AG08396 (cell line): ENCODE results near the gene MFNG.

Source experiments
- DNase-seq: peaks from one replicate; pipeline ENCODE4 v3.0.0; 2012; ENCODE audit warnings: low spot score, mixed read lengths

MFNG gene

GRCh38 chr22:37425369-37425768 lies 60.8 kb downstream of the MFNG start:
- DNase-seq: no peak

DNA sequence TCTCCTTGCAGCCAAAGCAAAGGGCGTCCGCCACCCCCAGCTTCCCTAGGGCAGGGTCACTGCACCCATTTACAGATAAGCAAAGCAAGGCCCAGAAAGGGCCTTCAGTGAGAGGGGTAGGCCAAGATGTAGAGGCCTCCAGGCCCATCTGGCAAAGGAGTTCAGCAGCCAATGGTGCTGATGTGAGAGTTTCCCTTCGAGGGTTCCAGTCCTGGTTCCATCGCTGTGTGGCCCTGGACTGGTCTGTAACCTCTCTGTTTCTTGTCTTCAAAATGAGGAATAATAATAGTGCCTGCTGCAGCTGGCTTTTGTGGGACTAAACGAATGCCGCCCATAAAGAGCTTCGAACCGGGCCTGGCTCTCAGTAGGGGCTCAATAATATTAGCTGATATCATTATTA lies 62.9 kb downstream of the MFNG start:
- DNase-seq: no peak

- no peak for DNase-seq
These were observed 64.7 kb downstream of the MFNG start for GRCh38 chr22:37421468-37421877.

- no peak for DNase-seq
These were observed 65.3 kb downstream of the MFNG start for GRCh38 chr22:37420686-37421467.

DNA sequence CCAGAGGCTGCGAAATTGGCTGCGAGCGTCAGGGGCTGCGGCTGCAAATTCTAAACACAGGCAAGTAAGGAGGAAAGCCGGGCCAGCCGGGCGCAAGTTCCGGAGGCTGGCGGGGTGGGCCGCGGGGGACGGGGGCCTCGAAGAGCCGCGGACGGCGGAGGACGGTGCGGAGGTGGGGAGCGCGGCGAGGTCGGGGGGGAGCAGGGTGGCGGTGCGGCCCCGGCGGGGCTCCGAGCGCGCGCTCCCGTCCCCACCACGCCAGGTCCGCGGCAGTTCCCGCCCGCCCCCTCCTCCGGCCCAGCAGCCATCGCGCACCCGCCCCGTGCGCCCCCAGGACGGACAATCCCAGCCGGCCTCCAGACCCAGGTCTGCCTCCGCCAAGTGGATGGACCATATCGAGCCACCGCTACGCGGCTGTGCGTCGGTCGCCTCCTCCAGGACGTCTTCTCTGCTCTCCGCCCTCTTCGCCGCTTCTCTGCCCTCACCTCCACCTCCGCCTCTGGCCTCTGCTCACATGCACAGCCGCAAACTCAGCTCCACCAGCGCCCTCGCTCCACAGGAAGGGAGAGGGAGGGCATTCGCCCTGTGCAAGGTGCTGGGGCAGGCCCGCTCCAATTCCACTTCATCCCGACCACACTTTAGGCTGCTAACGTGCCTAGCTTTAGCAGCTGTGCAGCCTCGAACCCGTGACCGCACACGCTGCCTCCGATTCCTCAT lies 66.1 kb downstream of the MFNG start:
- DNase-seq: no peak

DNA sequence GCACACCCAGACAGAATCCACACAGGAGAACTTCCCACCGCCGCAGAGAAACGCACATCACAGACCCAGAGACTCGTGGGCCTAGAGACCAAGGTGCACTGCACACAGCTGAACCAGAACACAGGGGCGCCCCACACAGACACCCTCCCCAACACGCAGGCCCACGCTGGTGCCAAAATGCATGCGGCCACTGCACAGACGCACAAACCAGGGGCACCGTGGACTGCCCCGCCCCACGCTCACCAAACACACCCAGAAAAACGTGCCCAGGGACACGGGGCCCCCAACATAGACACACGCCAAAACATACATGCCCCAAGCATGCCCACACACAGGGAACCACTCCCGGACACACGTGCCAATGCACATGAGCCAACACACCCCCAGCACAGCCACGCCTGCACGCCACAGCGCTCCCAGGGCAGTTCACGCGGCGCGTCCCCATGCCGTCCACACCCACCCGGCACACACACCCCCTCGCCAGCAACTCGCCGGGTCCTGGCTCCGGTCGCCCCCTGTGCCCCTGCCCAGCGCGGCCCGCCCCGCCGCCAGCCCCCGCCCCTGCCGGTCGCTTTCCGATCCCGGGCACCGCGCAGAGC lies 66.7 kb downstream of the MFNG start:
- DNase-seq: no peak
